OCI-LY7 (cell line): ENCODE results near the gene HCCS. TPM values are rescaled to one million over a fixed set of nuclear protein-coding genes. Genes with fewer than 3 reads are reported as not detected.

Source experiments
- BruUV-seq: library from RNA; stranded (reverse); fragments of 400-500 nt; replicated peaks from 2 replicates; lab custom pipeline; 2021; lab: Mats Ljungman, UMichigan
- CTCF ChIA-PET: fragments of 300-600 bp; sonication (Branson Sonifier 250); formaldehyde crosslinking; loops from one replicate; lab custom pipeline; 2022; ENCODE audit warnings: antibody characterized with exemption; ENCODE audit not compliant: unreplicated experiment; lab: Charles Lee
- POLR2A ChIA-PET: fragments of 300-600 bp; sonication (Branson Sonifier 250); formaldehyde crosslinking; loops from one replicate; lab custom pipeline; 2022; ENCODE audit warnings: antibody characterized with exemption; lab: Charles Lee
- DNase-seq: peaks from one replicate; pipeline ENCODE4 v3.0.0-alpha.2; 2015; ENCODE audit warnings: low spot score
- H2AFZ ChIP-seq: fragments of 200-600 bp; sonication (generic), shearing (Covaris generic); 2 replicates; pipeline ENCODE4 v1.6.1; 2014; ENCODE audit warnings: mild to moderate bottlenecking, antibody characterized with exemption, low read length, moderate library complexity
- H3K27ac ChIP-seq: fragments of 200-600 bp; sonication (generic); 2 replicates; pipeline ENCODE4 v1.5.1; 2014; ENCODE audit warnings: mixed run types, low read depth, mild to moderate bottlenecking, moderate library complexity, low read length, inconsistent platforms; ENCODE audit not compliant: poor library complexity, severe bottlenecking
- H3K36me3 ChIP-seq: fragments of 200-600 bp; sonication (generic); 2 replicates; pipeline ENCODE4 v1.6.1; 2014; ENCODE audit warnings: mild to moderate bottlenecking, antibody characterized with exemption, low read length, moderate library complexity, mixed read lengths; ENCODE audit not compliant: insufficient read depth
- H3K4me1 ChIP-seq: fragments of 200-600 bp; sonication (generic); 2 replicates; pipeline ENCODE4 v1.5.1; 2014; ENCODE audit warnings: mild to moderate bottlenecking, low read length; ENCODE audit not compliant: insufficient read depth, poor library complexity, severe bottlenecking
- H3K4me2 ChIP-seq: fragments of 200-600 bp; sonication (generic); 2 replicates; pipeline ENCODE4 v1.6.1; 2014; ENCODE audit warnings: mild to moderate bottlenecking, low read length
- H3K4me3 ChIP-seq: fragments of 200-600 bp; sonication (generic); 2 replicates; pipeline ENCODE4 v1.5.1; 2014; ENCODE audit warnings: mild to moderate bottlenecking, low read depth, low read length; ENCODE audit not compliant: poor library complexity, severe bottlenecking
- H3K79me2 ChIP-seq: fragments of 200-600 bp; sonication (generic); 2 replicates; pipeline ENCODE4 v1.6.1; 2016; ENCODE audit warnings: low read depth, mild to moderate bottlenecking, low read length, moderate library complexity, mixed read lengths; ENCODE audit not compliant: insufficient read depth
- H3K9me2 ChIP-seq: fragments of 200-600 bp; sonication (generic); 2 replicates; pipeline ENCODE4 v1.6.1; 2016; ENCODE audit warnings: mild to moderate bottlenecking, low read length, mixed read lengths; ENCODE audit not compliant: insufficient read depth
- H3K9me3 ChIP-seq: fragments of 200-600 bp; sonication (generic); 2 replicates; pipeline ENCODE4 v1.6.1; 2014; ENCODE audit warnings: mild to moderate bottlenecking, mixed run types, low read length, mixed read lengths
- H4K20me1 ChIP-seq: fragments of 200-600 bp; sonication (generic); 2 replicates; pipeline ENCODE4 v1.6.1; 2014; ENCODE audit warnings: mild to moderate bottlenecking, antibody characterized with exemption, low read length, moderate library complexity, mixed read lengths; ENCODE audit not compliant: insufficient read depth
- EZH2phosphoT487 ChIP-seq: fragments of 200-600 bp; sonication (generic); IDR thresholded peaks from 2 replicates; pipeline ENCODE4 v1.6.1; 2018; ENCODE audit warnings: low read depth, borderline replicate concordance, mild to moderate bottlenecking, mixed run types, antibody characterized with exemption, low read length, moderate library complexity, mixed read lengths
- intact Hi-C: fragments of 100-400 bp; cut with micrococcal nuclease; formaldehyde crosslinking; loops from one replicate; pipeline ENCODE4 v1.10.0; 2022; ENCODE audit not compliant: unreplicated experiment
- total RNA-seq, 2 experiments: library from RNA; depleted of rRNA in 1 of 2; stranded (reverse); fragments of >200 nt in 1 of 2; shearing (Covaris generic) in 1 of 2; gene quantifications; 2 replicates each; pipeline ENCODE4 v1.2.3, GENCODE V29; 2014 to 2022
- TF ChIP-seq, protein P1 (sequence below): fragments of 200-600 bp; sonication (generic); conservative IDR thresholded peaks from 2 replicates; pipeline ENCODE4 v1.5.1; 2014; ENCODE audit warnings: mild to moderate bottlenecking, antibody characterized with exemption, low read length, moderate library complexity, mixed read lengths

Gene HCCS
- total RNA-seq, 2 experiments from 2014 or later = 11.1 to 25.2 TPM

- BruUV-seq = no TSS peak
- H3K4me2 ChIP-seq = no peak overlapping the region
- CTCF ChIA-PET = no interaction called here
Observed at GRCh38 chrX:11064851-11065600, 46.1 kb upstream of the HCCS start.

DNA sequence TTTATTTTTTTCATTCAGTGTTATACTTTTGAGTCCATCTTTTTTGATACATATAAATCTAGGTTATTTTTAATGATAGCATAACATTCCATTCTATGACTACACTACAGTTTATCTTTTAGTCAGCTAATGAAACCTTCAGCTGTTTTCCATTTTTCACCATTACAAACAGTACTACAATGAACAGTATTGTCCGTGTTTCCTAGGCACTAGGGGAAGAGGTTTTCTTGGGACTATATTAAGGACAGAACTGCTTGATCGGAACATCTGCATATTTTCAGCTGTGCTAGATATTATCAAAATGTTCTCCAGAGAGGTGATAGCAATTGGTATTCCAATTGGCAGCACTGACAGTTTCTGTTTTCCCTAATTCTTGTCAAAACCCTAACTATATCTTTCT is 44.3 kb upstream of the HCCS start:
- ChIA-PET CTCF (no interaction called here), POLR2A (interaction anchor here (0.7 kb wide), 1 partner anchor 10 kb away, joined by 3 read pairs; no protein-coding TSS in a partner anchor)
- no TSS peak for BruUV-seq

More at GRCh38 chrX:11064851-11065600, 46.1 kb upstream of the HCCS start:
- POLR2A ChIA-PET = interaction anchor here (0.6 kb wide), 1 partner anchor 561 kb away, joined by 3 read pairs; no protein-coding TSS in a partner anchor
- TF ChIP-seq, protein P1, sequence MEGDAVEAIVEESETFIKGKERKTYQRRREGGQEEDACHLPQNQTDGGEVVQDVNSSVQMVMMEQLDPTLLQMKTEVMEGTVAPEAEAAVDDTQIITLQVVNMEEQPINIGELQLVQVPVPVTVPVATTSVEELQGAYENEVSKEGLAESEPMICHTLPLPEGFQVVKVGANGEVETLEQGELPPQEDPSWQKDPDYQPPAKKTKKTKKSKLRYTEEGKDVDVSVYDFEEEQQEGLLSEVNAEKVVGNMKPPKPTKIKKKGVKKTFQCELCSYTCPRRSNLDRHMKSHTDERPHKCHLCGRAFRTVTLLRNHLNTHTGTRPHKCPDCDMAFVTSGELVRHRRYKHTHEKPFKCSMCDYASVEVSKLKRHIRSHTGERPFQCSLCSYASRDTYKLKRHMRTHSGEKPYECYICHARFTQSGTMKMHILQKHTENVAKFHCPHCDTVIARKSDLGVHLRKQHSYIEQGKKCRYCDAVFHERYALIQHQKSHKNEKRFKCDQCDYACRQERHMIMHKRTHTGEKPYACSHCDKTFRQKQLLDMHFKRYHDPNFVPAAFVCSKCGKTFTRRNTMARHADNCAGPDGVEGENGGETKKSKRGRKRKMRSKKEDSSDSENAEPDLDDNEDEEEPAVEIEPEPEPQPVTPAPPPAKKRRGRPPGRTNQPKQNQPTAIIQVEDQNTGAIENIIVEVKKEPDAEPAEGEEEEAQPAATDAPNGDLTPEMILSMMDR = no peak
- TF ChIP-seq EZH2phosphoT487 = no peak
- Histone ChIP-seq H3K79me2 (no peaks in the 10 kb centered on the region), H3K9me3 (no peaks in the 10 kb centered on the region), H3K36me3 (no peaks in the 10 kb centered on the region), H3K4me3 (no peak overlapping the region), H3K4me1 (no peaks in the 10 kb centered on the region), H3K9me2 (no peaks in the 10 kb centered on the region), H2AFZ (no peak overlapping the region), H4K20me1 (no peaks in the 10 kb centered on the region), H3K27ac (no peak overlapping the region)
- intact Hi-C loops = no loop called here
- no peak for DNase-seq

More for the DNA sequence above, 44.3 kb upstream of the HCCS start:
- DNase-seq = no peak
- Histone ChIP-seq H2AFZ (no peak overlapping the region), H3K27ac (no peak overlapping the region), H4K20me1 (no peaks in the 10 kb centered on the region), H3K4me1 (no peaks in the 10 kb centered on the region), H3K79me2 (no peaks in the 10 kb centered on the region), H3K4me2 (no peak overlapping the region), H3K9me2 (no peaks in the 10 kb centered on the region), H3K9me3 (no peaks in the 10 kb centered on the region), H3K36me3 (no peaks in the 10 kb centered on the region), H3K4me3 (no peak overlapping the region)
- no peak for TF ChIP-seq EZH2phosphoT487
- TF ChIP-seq, protein P1 = no peak
- intact Hi-C loops = no loop called here
